Neural progenitor cell (in vitro differentiated cells): Measurements from ENCODE around the gene CLEC3B. TPM values are rescaled to one million over a fixed set of nuclear protein-coding genes. Genes with fewer than 3 reads are reported as not detected.

ENCODE experiments used
- DNase-seq: peaks from one replicate; pipeline ENCODE4 v3.0.0-alpha.2; 2016; ENCODE audit warnings: low spot score
- H2AFZ ChIP-seq: fragments of 200-600 bp; sonication (generic); replicated peaks from 2 replicates; pipeline ENCODE4 v1.6.1; 2016; ENCODE audit warnings: antibody characterized with exemption
- H3F3A ChIP-seq: fragments of 200-600 bp; sonication (generic); 2 replicates; pipeline ENCODE4 v1.6.1; 2016; ENCODE audit warnings: antibody characterized with exemption, low read depth
- H3K27ac ChIP-seq: fragments of 200-600 bp; sonication (generic); 2 replicates; pipeline ENCODE4 v1.5.1; 2016; ENCODE audit warnings: mild to moderate bottlenecking
- H3K27me3 ChIP-seq: fragments of 200-600 bp; sonication (generic); 2 replicates; pipeline ENCODE4 v1.6.1; 2016; ENCODE audit warnings: mild to moderate bottlenecking, moderate library complexity
- H3K36me3 ChIP-seq: fragments of 200-600 bp; sonication (generic); 2 replicates; pipeline ENCODE4 v1.5.1; 2016
- H3K4me1 ChIP-seq: fragments of 200-600 bp; sonication (generic); 2 replicates; pipeline ENCODE4 v1.6.1; 2016; ENCODE audit warnings: mixed run types
- H3K4me2 ChIP-seq: fragments of 200-600 bp; sonication (generic); 2 replicates; pipeline ENCODE4 v1.6.1; 2016
- H3K4me3 ChIP-seq: fragments of 200-600 bp; sonication (generic); 2 replicates; pipeline ENCODE4 v1.5.1; 2016
- H3K79me2 ChIP-seq: fragments of 200-600 bp; sonication (generic); 2 replicates; pipeline ENCODE4 v1.6.1; 2016; ENCODE audit warnings: low read depth
- H3K9ac ChIP-seq: fragments of 200-600 bp; sonication (generic); 2 replicates; pipeline ENCODE4 v1.6.1; 2016
- H3K9me3 ChIP-seq: fragments of 200-600 bp; sonication (generic); 2 replicates; pipeline ENCODE4 v1.5.1; 2016; ENCODE audit warnings: low read depth
- H4K20me1 ChIP-seq: fragments of 200-600 bp; sonication (generic); 2 replicates; pipeline ENCODE4 v1.6.1; 2016; ENCODE audit warnings: low read depth
- H3K27ac Mint-ChIP-seq: 3 replicates; pipeline ENCODE4 v1.8.0; 2021; ENCODE audit warnings: mixed read lengths
- H3K27me3 Mint-ChIP-seq: 2 replicates; pipeline ENCODE4 v1.8.0; 2022; ENCODE audit warnings: low read depth, mild to moderate bottlenecking, inconsistent platforms, moderate library complexity, mixed read lengths; ENCODE audit not compliant: insufficient read depth
- H3K36me3 Mint-ChIP-seq: 3 replicates; pipeline ENCODE4 v1.8.0; 2021; ENCODE audit warnings: mixed read lengths
- H3K4me1 Mint-ChIP-seq: 3 replicates; pipeline ENCODE4 v1.8.0; 2021; ENCODE audit warnings: mixed read lengths
- H3K4me3 Mint-ChIP-seq: 3 replicates; pipeline ENCODE4 v1.8.0; 2021; ENCODE audit warnings: mild to moderate bottlenecking, moderate library complexity, mixed read lengths
- H3K9me3 Mint-ChIP-seq: 3 replicates; pipeline ENCODE4 v1.8.0; 2020; ENCODE audit warnings: mixed read lengths
- CTCF ChIP-seq: fragments of 200-600 bp; sonication (generic); IDR thresholded peaks from 2 replicates; pipeline ENCODE4 v1.5.1; 2017; ENCODE audit warnings: antibody characterized with exemption, mild to moderate bottlenecking
- EZH2 ChIP-seq: fragments of 200-600 bp; sonication (generic); IDR thresholded peaks from 2 replicates; pipeline ENCODE4 v1.6.1; 2017; ENCODE audit warnings: antibody characterized with exemption, mild to moderate bottlenecking, moderate library complexity
- EZH2phosphoT487 ChIP-seq: fragments of 200-600 bp; sonication (generic); IDR thresholded peaks from 2 replicates; pipeline ENCODE4 v1.6.1; 2017; ENCODE audit warnings: antibody characterized with exemption
- total RNA-seq: library from RNA; depleted of rRNA; stranded (reverse); fragments of >200 nt; gene quantifications from 2 replicates; pipeline ENCODE4 v1.2.3, GENCODE V29; 2015; ENCODE audit warnings: low replicate concordance

The CLEC3B gene
- total RNA-seq, 1 donor from 2014 or later, result not detected

- Histone ChIP-seq H3K9ac (no peak overlapping the region), H3K27ac (no peak overlapping the region), H3K4me3 (no peak overlapping the region), H3K9me3 (no peaks in the 10 kb centered on the region), H2AFZ (no peak overlapping the region), H3K27me3 (peaks cover 20% of the 10 kb centered on the region), H3F3A (no peaks in the 10 kb centered on the region), H3K4me1 (peaks cover 4% of the 10 kb centered on the region), H3K4me2 (no peak overlapping the region), H3K79me2 (no peaks in the 10 kb centered on the region), H3K36me3 (no peaks in the 10 kb centered on the region), H4K20me1 (no peaks in the 10 kb centered on the region)
- Mint-ChIP-seq H3K4me3 (no peak overlapping the region), H3K27ac (no peak overlapping the region), H3K36me3 (no peaks in the 10 kb centered on the region), H3K27me3 (peaks cover 7% of the 10 kb centered on the region), H3K4me1 (peaks cover 17% of the 10 kb centered on the region), H3K9me3 (no peaks in the 10 kb centered on the region)
- DNase-seq, result no peak
- TF ChIP-seq CTCF (no peak), EZH2 (no peak)
These were observed 3.1 kb downstream of the CLEC3B start for GRCh38 chr3:45029216-45029615.

GRCh38 chr3:45029661-45030060 lies 3.6 kb downstream of the CLEC3B start:
- no peaks in the 10 kb centered on the region for H3K79me2 ChIP-seq
- H3K9ac ChIP-seq, result no peak overlapping the region
- DNase-seq, result no peak
- H3F3A ChIP-seq, result no peaks in the 10 kb centered on the region
- TF ChIP-seq EZH2 (no peak), CTCF (no peak), EZH2phosphoT487 (no peak)
- Mint-ChIP-seq H3K27ac (no peak overlapping the region), H3K27me3 (peaks cover 7% of the 10 kb centered on the region), H3K4me1 (peaks cover 21% of the 10 kb centered on the region), H3K36me3 (no peaks in the 10 kb centered on the region), H3K4me3 (no peak overlapping the region), H3K9me3 (no peaks in the 10 kb centered on the region)
- H4K20me1 ChIP-seq, result no peaks in the 10 kb centered on the region
- no peaks in the 10 kb centered on the region for H3K36me3 ChIP-seq
- H2AFZ ChIP-seq, result no peak overlapping the region
- H3K27ac ChIP-seq, result no peak overlapping the region
- H3K9me3 ChIP-seq, result no peaks in the 10 kb centered on the region
- peaks cover 24% of the 10 kb centered on the region for H3K27me3 ChIP-seq
- no peak overlapping the region for H3K4me2 ChIP-seq
- no peak overlapping the region for H3K4me3 ChIP-seq
- peaks cover 4% of the 10 kb centered on the region for H3K4me1 ChIP-seq

GRCh38 chr3:45031531-45031930 lies 5.4 kb downstream of the CLEC3B start:
- Mint-ChIP-seq H3K27me3 (peaks cover 16% of the 10 kb centered on the region), H3K27ac (no peak overlapping the region), H3K4me3 (no peak overlapping the region), H3K9me3 (no peaks in the 10 kb centered on the region), H3K4me1 (peaks cover 29% of the 10 kb centered on the region), H3K36me3 (no peaks in the 10 kb centered on the region)
- no peak overlapping the region for H3K4me3 ChIP-seq
- H3K27me3 ChIP-seq, result peaks cover 43% of the 10 kb centered on the region
- H3K4me2 ChIP-seq, result no peak overlapping the region
- no peak overlapping the region for H3K9ac ChIP-seq
- DNase-seq, result no peak
- H3K4me1 ChIP-seq, result peaks cover 4% of the 10 kb centered on the region
- TF ChIP-seq EZH2 (no peak), EZH2phosphoT487 (no peak), CTCF (no peak)
- H3K36me3 ChIP-seq, result no peaks in the 10 kb centered on the region
- H3K27ac ChIP-seq, result no peak overlapping the region
- no peaks in the 10 kb centered on the region for H3K79me2 ChIP-seq
- peaks cover 3% of the 10 kb centered on the region for H4K20me1 ChIP-seq
- no peak overlapping the region for H2AFZ ChIP-seq
- no peaks in the 10 kb centered on the region for H3K9me3 ChIP-seq
- no peaks in the 10 kb centered on the region for H3F3A ChIP-seq

GRCh38 chr3:45032113-45032512 lies 6.0 kb downstream of the CLEC3B start:
- Histone ChIP-seq H3K79me2 (no peaks in the 10 kb centered on the region), H3K4me3 (no peak overlapping the region), H3K27ac (no peak overlapping the region), H3K9ac (no peak overlapping the region), H3K27me3 (peaks cover 49% of the 10 kb centered on the region), H3F3A (no peaks in the 10 kb centered on the region), H4K20me1 (peaks cover 3% of the 10 kb centered on the region), H2AFZ (no peak overlapping the region), H3K36me3 (no peaks in the 10 kb centered on the region), H3K4me2 (no peak overlapping the region), H3K4me1 (peaks cover 4% of the 10 kb centered on the region), H3K9me3 (no peaks in the 10 kb centered on the region)
- peaks cover 28% of the 10 kb centered on the region for H3K4me1 Mint-ChIP-seq
- peaks cover 16% of the 10 kb centered on the region for H3K27me3 Mint-ChIP-seq
- H3K4me3 Mint-ChIP-seq, result no peak overlapping the region
- no peak for DNase-seq
- H3K36me3 Mint-ChIP-seq, result no peaks in the 10 kb centered on the region
- TF ChIP-seq EZH2, result no peak
- TF ChIP-seq CTCF, result no peak
- no peak for TF ChIP-seq EZH2phosphoT487
- no peaks in the 10 kb centered on the region for H3K9me3 Mint-ChIP-seq
- H3K27ac Mint-ChIP-seq, result no peak overlapping the region
